Keratinocyte (primary cell): ENCODE results near the gene UQCR10.

Experiments
- CTCF ChIP-seq, 3 experiments: IDR thresholded peaks in 1 of 3; conservative IDR thresholded peaks in 1 of 3; optimal IDR thresholded peaks in 1 of 3; 2 replicates in 2 of 3; 3 replicates in 1 of 3; pipeline versions ENCODE3 to v1.5.1; 2011; ENCODE audit warnings: low read length in 3 of 3, mild to moderate bottlenecking in 3 of 3, moderate library complexity in 2 of 3, control low read depth in 1 of 3, inconsistent platforms in 1 of 3; ENCODE audit not compliant: insufficient read depth in 2 of 3; ENCODE audit errors: extremely low read depth in 1 of 3
- EZH2 ChIP-seq: IDR thresholded peaks from one replicate; pipeline ENCODE4 v1.6.1; 2012; ENCODE audit warnings: inconsistent platforms, mild to moderate bottlenecking, low read length, moderate library complexity

- no peak for TF ChIP-seq CTCF (optimal IDR thresholded peaks at IDR 0.05 in 1 of 3, IDR thresholded peaks at IDR 0.05 in 1 of 3, conservative IDR thresholded peaks at IDR 0.05 in 1 of 3; ENCODE audit: extremely low read depth in 1 of 3, insufficient read depth in 2 of 3, low read length in 3 of 3)
- no peak for TF ChIP-seq EZH2
Observed at GRCh38 chr22:29801796-29802195, 34.6 kb downstream of the UQCR10 start.
